Measurements from ENCODE around the gene CMPK1.

Gene CMPK1

DNA sequence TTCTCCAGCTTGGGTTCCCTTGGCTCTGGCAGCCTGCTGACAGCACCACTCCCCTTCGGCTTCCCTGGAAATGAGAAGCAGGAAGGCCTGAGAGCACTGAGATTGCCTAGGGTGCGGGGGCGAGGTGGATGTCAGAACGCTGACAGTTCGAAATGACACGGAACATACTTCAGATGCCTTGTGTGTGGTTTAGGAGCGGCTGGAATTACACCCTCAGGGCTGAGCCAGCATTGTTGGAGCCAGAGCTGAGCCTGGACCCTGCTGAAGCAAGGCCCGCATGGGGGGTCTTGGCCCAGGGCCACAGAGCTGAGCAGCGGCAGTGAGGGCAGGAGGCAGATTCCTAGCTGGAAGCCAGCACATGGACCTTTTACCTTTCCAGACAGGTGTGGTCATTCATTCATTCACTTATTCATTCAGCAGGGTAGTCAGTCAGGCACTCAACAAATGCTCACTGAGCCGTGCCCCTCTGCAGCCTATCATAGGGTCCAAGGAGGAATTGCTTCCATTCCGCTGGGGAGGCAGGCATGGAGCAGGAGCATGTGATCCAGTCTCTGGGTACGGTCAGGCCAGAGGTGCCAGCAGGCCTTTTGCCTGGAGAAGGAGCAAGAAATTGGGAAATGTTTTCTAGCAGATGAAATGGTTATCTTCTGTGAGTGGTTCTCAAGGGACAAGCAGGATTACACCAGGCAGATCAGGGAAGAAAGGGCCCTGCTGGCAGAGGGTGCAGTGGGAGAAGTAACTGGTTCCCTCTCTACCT, 75.9 kb downstream of the CMPK1 start:
- TF ChIP-seq, protein P1, sequence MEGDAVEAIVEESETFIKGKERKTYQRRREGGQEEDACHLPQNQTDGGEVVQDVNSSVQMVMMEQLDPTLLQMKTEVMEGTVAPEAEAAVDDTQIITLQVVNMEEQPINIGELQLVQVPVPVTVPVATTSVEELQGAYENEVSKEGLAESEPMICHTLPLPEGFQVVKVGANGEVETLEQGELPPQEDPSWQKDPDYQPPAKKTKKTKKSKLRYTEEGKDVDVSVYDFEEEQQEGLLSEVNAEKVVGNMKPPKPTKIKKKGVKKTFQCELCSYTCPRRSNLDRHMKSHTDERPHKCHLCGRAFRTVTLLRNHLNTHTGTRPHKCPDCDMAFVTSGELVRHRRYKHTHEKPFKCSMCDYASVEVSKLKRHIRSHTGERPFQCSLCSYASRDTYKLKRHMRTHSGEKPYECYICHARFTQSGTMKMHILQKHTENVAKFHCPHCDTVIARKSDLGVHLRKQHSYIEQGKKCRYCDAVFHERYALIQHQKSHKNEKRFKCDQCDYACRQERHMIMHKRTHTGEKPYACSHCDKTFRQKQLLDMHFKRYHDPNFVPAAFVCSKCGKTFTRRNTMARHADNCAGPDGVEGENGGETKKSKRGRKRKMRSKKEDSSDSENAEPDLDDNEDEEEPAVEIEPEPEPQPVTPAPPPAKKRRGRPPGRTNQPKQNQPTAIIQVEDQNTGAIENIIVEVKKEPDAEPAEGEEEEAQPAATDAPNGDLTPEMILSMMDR (IDR thresholded peaks at IDR 0.05; ENCODE audit: low read depth, low read length, missing control alignments), result no peak
- H3K4me3 ChIP-seq (ENCODE audit: low read depth, low read length), result no peak overlapping the region
- in situ Hi-C loops (cut with HindIII; ENCODE audit: low pct_ligation_motif_present, low sequenced_read_pairs), result no loop called here
- no peak overlapping the region for H3K27ac ChIP-seq
- peak; percentile 90 for DNase-seq
- H3K27me3 ChIP-seq (replicated peaks), result no peaks in the 10 kb centered on the region
- H3K36me3 ChIP-seq (replicated peaks), result no peaks in the 10 kb centered on the region

DNA sequence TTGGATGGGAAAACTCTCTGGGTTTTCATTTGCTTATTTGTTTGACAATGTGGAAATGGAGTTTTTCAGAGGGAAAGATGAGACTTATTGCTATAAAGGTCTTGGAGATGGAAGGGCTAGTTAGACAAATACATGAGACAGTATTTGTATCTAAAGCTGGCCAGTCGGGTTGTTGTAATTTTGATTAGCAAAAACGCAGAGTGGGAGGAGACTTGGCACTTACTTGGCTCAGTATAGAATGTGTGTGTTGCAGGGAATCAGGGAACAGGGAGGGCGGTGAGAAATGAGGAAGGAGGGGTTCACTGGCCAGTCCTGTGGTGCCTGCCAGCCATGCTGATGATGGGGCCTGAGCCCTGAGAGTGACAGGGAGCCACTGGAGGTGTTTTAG, 76.5 kb downstream of the CMPK1 start:
- TF ChIP-seq, protein P1 (IDR thresholded peaks at IDR 0.05; ENCODE audit: low read depth, low read length, missing control alignments), result no peak
- H3K27me3 ChIP-seq (replicated peaks), result no peaks in the 10 kb centered on the region
- in situ Hi-C loops (cut with HindIII; ENCODE audit: low pct_ligation_motif_present, low sequenced_read_pairs), result no loop called here
- no peak overlapping the region for H3K4me3 ChIP-seq (ENCODE audit: low read depth, low read length)
- DNase-seq, result no peak
- H3K27ac ChIP-seq, result no peak overlapping the region
- no peaks in the 10 kb centered on the region for H3K36me3 ChIP-seq (replicated peaks)

DNA sequence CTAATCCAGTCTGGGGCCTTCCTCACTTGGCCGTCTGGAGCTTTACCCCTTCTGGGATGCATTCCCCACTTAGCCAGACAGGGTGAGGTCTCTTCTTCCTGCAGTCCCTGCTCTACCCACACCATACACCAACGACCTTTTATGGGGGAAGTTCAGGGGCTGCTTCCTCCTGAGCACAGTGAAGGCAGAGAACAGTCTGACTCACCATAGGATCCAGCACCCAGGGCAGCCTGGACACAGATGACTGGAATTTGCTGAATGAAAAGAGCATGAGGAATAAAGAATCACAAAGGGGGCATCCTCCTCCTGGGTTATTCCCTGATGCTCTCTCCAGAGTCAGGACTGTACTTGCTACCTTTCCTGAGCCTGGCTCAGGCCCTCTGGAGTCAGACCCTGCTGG, 77.8 kb downstream of the CMPK1 start:
- H3K36me3 ChIP-seq (replicated peaks), result no peaks in the 10 kb centered on the region
- H3K27me3 ChIP-seq (replicated peaks), result peaks cover 7% of the 10 kb centered on the region
- DNase-seq, result peak; percentile 40
- TF ChIP-seq, protein P1 (IDR thresholded peaks at IDR 0.05; ENCODE audit: low read depth, low read length, missing control alignments), result no peak
- in situ Hi-C loops (cut with HindIII; ENCODE audit: low pct_ligation_motif_present, low sequenced_read_pairs), result no loop called here
- H3K4me3 ChIP-seq (ENCODE audit: low read depth, low read length), result no peak overlapping the region
- no peak overlapping the region for H3K27ac ChIP-seq

DNA sequence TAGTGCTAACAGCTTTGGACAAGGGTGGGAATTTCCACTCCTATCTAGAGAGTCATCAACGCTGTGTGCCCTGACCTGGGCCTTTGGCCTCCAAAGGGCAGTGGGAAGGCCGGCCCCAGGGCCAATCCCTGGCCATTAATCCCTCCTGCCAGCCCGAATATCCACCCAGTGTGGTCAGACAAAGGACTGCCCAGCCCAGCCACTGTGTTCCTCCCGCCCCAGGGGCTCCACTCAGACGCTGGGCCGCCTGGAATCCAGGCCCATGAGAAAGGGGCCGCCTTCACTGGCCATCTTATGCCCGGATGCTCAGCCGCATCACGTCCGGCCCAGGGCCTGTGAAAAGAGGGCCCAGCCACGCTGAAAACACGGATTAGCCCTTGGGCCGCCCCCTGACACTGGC, 78.8 kb downstream of the CMPK1 start:
- H3K36me3 ChIP-seq (replicated peaks), result no peaks in the 10 kb centered on the region
- H3K4me3 ChIP-seq (ENCODE audit: low read depth, low read length), result no peak overlapping the region
- H3K27me3 ChIP-seq (replicated peaks), result peaks cover 17% of the 10 kb centered on the region
- DNase-seq, result no peak
- in situ Hi-C loops (cut with HindIII; ENCODE audit: low pct_ligation_motif_present, low sequenced_read_pairs), result no loop called here
- TF ChIP-seq, protein P1 (IDR thresholded peaks at IDR 0.05; ENCODE audit: low read depth, low read length, missing control alignments), result no peak
- no peak overlapping the region for H3K27ac ChIP-seq

DNA sequence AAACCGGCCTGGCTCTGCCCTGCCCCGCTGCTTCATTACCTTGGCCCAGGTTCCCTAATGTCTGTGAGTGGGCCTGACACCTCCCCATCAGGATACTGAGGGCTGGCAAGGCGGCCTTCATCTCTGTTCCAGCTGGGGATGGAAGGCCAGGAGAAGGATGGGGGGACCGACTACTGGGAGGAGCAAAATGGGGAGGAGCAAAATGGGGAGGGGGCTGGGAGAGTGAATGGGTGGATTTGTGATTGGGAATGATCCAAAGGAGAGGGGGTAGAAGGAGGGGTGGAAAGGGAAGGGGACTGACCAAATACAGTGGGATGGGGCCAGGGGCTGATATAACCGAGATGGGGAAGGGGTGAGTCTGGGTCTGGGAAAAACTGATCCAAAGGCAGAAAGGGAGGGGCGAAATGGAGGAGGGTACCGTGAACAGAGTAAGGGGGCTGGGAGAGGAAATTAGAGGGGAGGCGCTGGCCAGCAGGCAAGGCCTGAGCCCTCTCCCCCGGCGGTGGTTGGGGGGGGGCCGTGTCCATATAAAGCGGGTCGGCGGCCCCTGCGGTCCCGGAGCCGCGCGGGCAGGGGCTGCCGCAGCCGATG, 82.2 kb downstream of the CMPK1 start, which contains the start of gene FOXE3:
Gene FOXE3 (plus strand): TSS at position 558 of the 591 bp plus-strand sequence. CDS start 31 bp downstream, at position 589.
- DNase-seq, result no peak
- Histone ChIP-seq H3K4me3 (ENCODE audit: low read depth, low read length) (peak within 1 kb of the TSS; percentile 27), H3K36me3 (replicated peaks) (no peaks in the 10 kb centered on the region), H3K27me3 (replicated peaks) (peaks cover 26% of the 10 kb centered on the region), H3K27ac (no peak within 1 kb of the TSS)
- TF ChIP-seq, protein P1 (IDR thresholded peaks at IDR 0.05; ENCODE audit: low read depth, low read length, missing control alignments), result no peak
- in situ Hi-C loops (cut with HindIII; ENCODE audit: low pct_ligation_motif_present, low sequenced_read_pairs), result no loop called here

Measured in brain microvascular endothelial cell (primary cell).